Measurements from ENCODE around the gene CSPG4. TPM values are rescaled to one million over a fixed set of nuclear protein-coding genes. Genes with fewer than 3 reads are reported as not detected.

Gene CSPG4
- total and polyA plus RNA-seq, 2 of the 8 experiments (the other 6 are each of a cell fraction or from before 2014, with no cell fraction given) = 1.4 to 3.0 TPM

DNA sequence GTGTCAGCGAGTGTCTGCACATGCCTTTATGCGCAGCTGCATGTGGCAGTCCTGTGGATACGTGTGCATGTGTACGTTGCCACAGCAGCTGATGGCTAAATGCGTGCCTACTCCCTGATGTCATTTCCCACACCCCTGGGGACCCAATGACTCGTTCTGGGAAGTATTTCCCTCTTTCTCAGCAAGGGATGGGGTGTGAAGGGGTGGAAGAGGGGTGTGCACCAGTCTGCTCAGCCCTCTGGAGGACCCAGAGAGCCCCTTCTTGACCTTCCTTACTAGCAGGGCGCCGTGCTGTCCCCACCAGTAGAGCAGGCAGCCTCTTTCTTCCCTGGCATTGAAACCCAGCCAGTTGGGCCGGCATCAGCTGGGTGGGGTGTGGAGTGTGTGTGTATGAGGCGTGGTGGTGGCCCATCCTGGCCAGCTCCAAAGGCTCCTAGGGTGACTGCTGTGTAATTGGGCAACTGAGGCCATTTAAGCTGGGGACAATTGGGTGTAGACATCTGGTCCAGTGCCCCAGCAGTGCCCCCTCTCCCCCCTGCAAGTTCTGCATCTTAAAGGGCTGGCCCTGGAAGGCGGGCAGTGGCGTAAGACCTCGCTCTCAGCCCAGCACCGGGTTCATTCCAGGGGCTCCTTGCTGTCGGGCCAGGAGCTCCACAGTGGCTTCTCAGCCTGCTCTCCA lies 45.7 kb downstream of the CSPG4 start:
- DNase-seq (ENCODE audit: low read depth in 1 of 2, low spot score in 2 of 2) (no peak), FAIRE-seq (no peak)
- H2BK120ac ChIP-seq (replicated peaks; ENCODE audit: low read depth, low read length) = no peak overlapping the region
- WGBS, 2 experiments (ENCODE audit: extremely low coverage in 1 of 2, insufficient coverage in 1 of 2, insufficient read length in 1 of 2, insufficient replicate concordance in 2 of 2, low coverage in 1 of 2, low lambda C conversion rate in 2 of 2, missing lambda C conversion rate in 1 of 2) = 91% methylated on average over 15 of the region's 15 CpGs; no CpG with 5 or more reads in 1 of the 2 experiments
- H2AFZ ChIP-seq (ENCODE audit: low read length) = no peak overlapping the region
- H3K23ac ChIP-seq (ENCODE audit: insufficient read length) = no peak overlapping the region
- H3K14ac ChIP-seq (ENCODE audit: insufficient read length) = no peak overlapping the region
- no peak overlapping the region for H3K4ac ChIP-seq (replicated peaks; ENCODE audit: insufficient read length, low read depth, low read length)
- no peaks in the 10 kb centered on the region for H3K36me3 ChIP-seq (ENCODE audit: control insufficient read depth in 2 of 4, insufficient read depth in 4 of 4, low read length in 3 of 4)
- no peak overlapping the region for H3K56ac ChIP-seq (replicated peaks; ENCODE audit: insufficient read length, low read depth, low read length)
- no peak overlapping the region for H4K8ac ChIP-seq (ENCODE audit: extremely low read depth, insufficient read depth, low read length)
- no peak overlapping the region for H2BK20ac ChIP-seq (ENCODE audit: low read length)
- no peaks in the 10 kb centered on the region for H3K9me3 ChIP-seq (ENCODE audit: insufficient read depth in 2 of 2, low read depth in 1 of 2, low read length in 1 of 2)
- no peak overlapping the region for H2AK5ac ChIP-seq (ENCODE audit: low read depth, low read length)
- no peak overlapping the region for H2BK5ac ChIP-seq (ENCODE audit: low read depth, low read length)
- no peaks in the 10 kb centered on the region; the same call in 1 of the 2 replicates for H3K23me2 ChIP-seq (ENCODE audit: low read depth, low read length)
- no peak overlapping the region for H3K4me3 ChIP-seq (ENCODE audit: extremely low read depth in 1 of 4, insufficient read depth in 2 of 4, low read depth in 3 of 4, low read length in 4 of 4)
- TF ChIP-seq SP4 (IDR thresholded peaks at IDR 0.05; ENCODE audit: low read length) (no peak), POU5F1 (IDR thresholded peaks at IDR 0.05; ENCODE audit: low read depth, low read length) (no peak)
- peaks cover 0 to 3% (median 0%) of the 10 kb centered on the region in 4 experiments; a peak in 1 of 7 replicates for H3K27me3 ChIP-seq (replicated peaks in 1 of 4; ENCODE audit: control insufficient read depth in 3 of 4, extremely low read depth in 1 of 4, insufficient read depth in 3 of 4, low read length in 3 of 4)
- no peak overlapping the region for H4K91ac ChIP-seq (replicated peaks; ENCODE audit: insufficient read length, low read length)
- H3K79me1 ChIP-seq (ENCODE audit: low read depth, low read length) = no peaks in the 10 kb centered on the region; the same call in 1 of the 2 replicates
- H3K4me1 ChIP-seq (replicated peaks in 1 of 4; ENCODE audit: control insufficient read depth in 3 of 4, insufficient read depth in 4 of 4, low read length in 3 of 4) = peaks cover 0 to under 1% (median under 1%) of the 10 kb centered on the region in 4 experiments; a peak in 4 of 7 replicates
- peak overlapping the region in 1 of 4 experiments; percentile 43; a peak in 1 of 7 replicates for H3K9ac ChIP-seq (replicated peaks in 1 of 4; ENCODE audit: extremely low read depth in 1 of 4, low read depth in 3 of 4, low read length in 3 of 4)
- no peak overlapping the region for H2BK12ac ChIP-seq (ENCODE audit: low read depth, low read length)
- no peak overlapping the region for H3K18ac ChIP-seq (ENCODE audit: extremely low read depth, low read length)
- no peak overlapping the region for H3K27ac ChIP-seq (ENCODE audit: low read depth, low read length)
- H4K5ac ChIP-seq (ENCODE audit: insufficient read length, low read depth, low read length) = no peak overlapping the region
- no peak overlapping the region for H2BK15ac ChIP-seq (ENCODE audit: low read length)
- POLR2A ChIA-PET (ENCODE audit: partially characterized antibody) = interaction anchor here (0.8 to 2.6 kb wide), 4 partner anchors 11 to 20 kb away, joined by 3 to 9 read pairs (median 4); partner anchors contain the start of gene SNX33
- H4K20me1 ChIP-seq (replicated peaks in 1 of 2; ENCODE audit: control insufficient read depth in 1 of 2, insufficient read depth in 2 of 2, low read length in 2 of 2) = peaks cover 0 to 8% of the 10 kb centered on the region in 2 experiments
- CTCF ChIA-PET (ENCODE audit: partially characterized antibody) = interaction anchor here (0.6 to 7.4 kb wide), 7 partner anchors 10 to 141 kb away, joined by 3 to 60 read pairs (median 3); no protein-coding TSS in a partner anchor
- no peaks in the 10 kb centered on the region for H3K79me2 ChIP-seq (ENCODE audit: control insufficient read depth in 1 of 2, insufficient read depth in 2 of 2, low read length in 2 of 2)
- no peak overlapping the region for H3K4me2 ChIP-seq (ENCODE audit: insufficient read depth in 1 of 2, low read depth in 2 of 2, low read length in 2 of 2)

Data from H1 (cell line).